Measurements from ENCODE around the gene ANKRD52.
A peak's percentile ranks its signal among the peaks of the same experiment; 100 is the strongest.

ANKRD52 gene

GRCh38 chr12:56220611-56221231 lies 37.5 kb downstream of the ANKRD52 start:
- H3K36me3 ChIP-seq (ENCODE audit: insufficient read depth, insufficient read length, low read length), result peaks cover 18% of the 10 kb centered on the region
- peak overlapping the region; percentile 87 for H3K4me3 ChIP-seq (ENCODE audit: insufficient read length, low read depth)
- TF ChIP-seq SUZ12 (IDR thresholded peaks at IDR 0.05; ENCODE audit: extremely low read depth, insufficient read depth, insufficient read length) (no peak), YY1 (IDR thresholded peaks at IDR 0.05; ENCODE audit: insufficient read depth, insufficient read length) (no peak), ZNF274 (IDR thresholded peaks at IDR 0.05; ENCODE audit: low read depth, low read length) (no peak)

GRCh38 chr12:56219840-56220239 lies 38.3 kb downstream of the ANKRD52 start:
- no peak for TF ChIP-seq YY1 (IDR thresholded peaks at IDR 0.05; ENCODE audit: insufficient read depth, insufficient read length)
- H3K9ac ChIP-seq (ENCODE audit: insufficient read length, low read depth), result no peak overlapping the region
- H3K4me1 ChIP-seq (ENCODE audit: insufficient read depth, insufficient read length), result no peaks in the 10 kb centered on the region
- no peak for DNase-seq (ENCODE audit: low read depth, low spot score)
- H3K4me3 ChIP-seq (ENCODE audit: insufficient read length, low read depth), result no peak overlapping the region
- no peaks in the 10 kb centered on the region for H3K27me3 ChIP-seq (ENCODE audit: insufficient read depth, insufficient read length)
- peaks cover 7% of the 10 kb centered on the region; the same call in 1 of the 2 replicates for H3K9me3 ChIP-seq (ENCODE audit: insufficient read depth, low read length)
- H3K36me3 ChIP-seq (ENCODE audit: insufficient read depth, insufficient read length, low read length), result peaks cover 26% of the 10 kb centered on the region

More at GRCh38 chr12:56220611-56221231, 37.5 kb downstream of the ANKRD52 start:
- Histone ChIP-seq H3K9me3 (ENCODE audit: insufficient read depth, low read length) (peaks cover 7% of the 10 kb centered on the region; the same call in 1 of the 2 replicates), H3K27me3 (ENCODE audit: insufficient read depth, insufficient read length) (no peaks in the 10 kb centered on the region), H3K9ac (ENCODE audit: insufficient read length, low read depth) (peak overlapping the region; percentile 86), H3K4me1 (ENCODE audit: insufficient read depth, insufficient read length) (no peaks in the 10 kb centered on the region)
- DNase-seq (ENCODE audit: low read depth, low spot score), result no peak

- H3K9ac ChIP-seq (ENCODE audit: insufficient read length, low read depth), result no peak overlapping the region
- H3K4me1 ChIP-seq (ENCODE audit: insufficient read depth, insufficient read length), result no peaks in the 10 kb centered on the region
- no peak overlapping the region for H3K4me3 ChIP-seq (ENCODE audit: insufficient read length, low read depth)
- no peaks in the 10 kb centered on the region for H3K9me3 ChIP-seq (ENCODE audit: insufficient read depth, low read length)
- H3K36me3 ChIP-seq (ENCODE audit: insufficient read depth, insufficient read length, low read length), result peaks cover 58% of the 10 kb centered on the region
- TF ChIP-seq ZNF274 (IDR thresholded peaks at IDR 0.05; ENCODE audit: low read depth, low read length), result no peak
- no peak for TF ChIP-seq SUZ12 (IDR thresholded peaks at IDR 0.05; ENCODE audit: extremely low read depth, insufficient read depth, insufficient read length)
- TF ChIP-seq YY1 (IDR thresholded peaks at IDR 0.05; ENCODE audit: insufficient read depth, insufficient read length), result no peak
- no peaks in the 10 kb centered on the region for H3K27me3 ChIP-seq (ENCODE audit: insufficient read depth, insufficient read length)
- DNase-seq (ENCODE audit: low read depth, low spot score), result no peak
Measured at GRCh38 chr12:56216461-56216860, 41.7 kb downstream of the ANKRD52 start.

GRCh38 chr12:56213878-56214277 lies 44.3 kb downstream of the ANKRD52 start:
- Histone ChIP-seq H3K4me3 (ENCODE audit: insufficient read length, low read depth) (no peak overlapping the region), H3K27me3 (ENCODE audit: insufficient read depth, insufficient read length) (no peaks in the 10 kb centered on the region), H3K9ac (ENCODE audit: insufficient read length, low read depth) (no peak overlapping the region), H3K4me1 (ENCODE audit: insufficient read depth, insufficient read length) (no peaks in the 10 kb centered on the region), H3K36me3 (ENCODE audit: insufficient read depth, insufficient read length, low read length) (peaks cover 71% of the 10 kb centered on the region), H3K9me3 (ENCODE audit: insufficient read depth, low read length) (no peaks in the 10 kb centered on the region)
- DNase-seq (ENCODE audit: low read depth, low spot score), result no peak
- TF ChIP-seq SUZ12 (IDR thresholded peaks at IDR 0.05; ENCODE audit: extremely low read depth, insufficient read depth, insufficient read length), result no peak

- H3K9ac ChIP-seq (ENCODE audit: insufficient read length, low read depth), result no peak overlapping the region
- no peak overlapping the region for H3K4me3 ChIP-seq (ENCODE audit: insufficient read length, low read depth)
- no peaks in the 10 kb centered on the region for H3K4me1 ChIP-seq (ENCODE audit: insufficient read depth, insufficient read length)
- H3K9me3 ChIP-seq (ENCODE audit: insufficient read depth, low read length), result no peaks in the 10 kb centered on the region
- TF ChIP-seq ZNF274 (IDR thresholded peaks at IDR 0.05; ENCODE audit: low read depth, low read length) (no peak), SUZ12 (IDR thresholded peaks at IDR 0.05; ENCODE audit: extremely low read depth, insufficient read depth, insufficient read length) (no peak), YY1 (IDR thresholded peaks at IDR 0.05; ENCODE audit: insufficient read depth, insufficient read length) (no peak)
- H3K27me3 ChIP-seq (ENCODE audit: insufficient read depth, insufficient read length), result no peaks in the 10 kb centered on the region
- no peak for DNase-seq (ENCODE audit: low read depth, low spot score)
- H3K36me3 ChIP-seq (ENCODE audit: insufficient read depth, insufficient read length, low read length), result peaks cover 74% of the 10 kb centered on the region
Measured at GRCh38 chr12:56212361-56212760, 45.8 kb downstream of the ANKRD52 start.

GRCh38 chr12:56208006-56208405 lies 50.2 kb downstream of the ANKRD52 start:
- H3K36me3 ChIP-seq (ENCODE audit: insufficient read depth, insufficient read length, low read length), result peaks cover 74% of the 10 kb centered on the region

GRCh38 chr12:56206452-56207166 lies 51.6 kb downstream of the ANKRD52 start:
- Histone ChIP-seq H3K27me3 (ENCODE audit: insufficient read depth, insufficient read length) (no peaks in the 10 kb centered on the region), H3K9me3 (ENCODE audit: insufficient read depth, low read length) (no peaks in the 10 kb centered on the region), H3K4me3 (ENCODE audit: insufficient read length, low read depth) (no peak overlapping the region), H3K36me3 (ENCODE audit: insufficient read depth, insufficient read length, low read length) (peaks cover 60% of the 10 kb centered on the region), H3K4me1 (ENCODE audit: insufficient read depth, insufficient read length) (no peaks in the 10 kb centered on the region), H3K9ac (ENCODE audit: insufficient read length, low read depth) (no peak overlapping the region)
- no peak for TF ChIP-seq SUZ12 (IDR thresholded peaks at IDR 0.05; ENCODE audit: extremely low read depth, insufficient read depth, insufficient read length)
- no peak for TF ChIP-seq ZNF274 (IDR thresholded peaks at IDR 0.05; ENCODE audit: low read depth, low read length)
- no peak for TF ChIP-seq YY1 (IDR thresholded peaks at IDR 0.05; ENCODE audit: insufficient read depth, insufficient read length)
- no peak for DNase-seq (ENCODE audit: low read depth, low spot score)

More at GRCh38 chr12:56208006-56208405, 50.2 kb downstream of the ANKRD52 start:
- no peak for TF ChIP-seq ZNF274 (IDR thresholded peaks at IDR 0.05; ENCODE audit: low read depth, low read length)
- no peak for TF ChIP-seq YY1 (IDR thresholded peaks at IDR 0.05; ENCODE audit: insufficient read depth, insufficient read length)
- TF ChIP-seq SUZ12 (IDR thresholded peaks at IDR 0.05; ENCODE audit: extremely low read depth, insufficient read depth, insufficient read length), result no peak
- H3K9me3 ChIP-seq (ENCODE audit: insufficient read depth, low read length), result no peaks in the 10 kb centered on the region
- DNase-seq (ENCODE audit: low read depth, low spot score), result no peak
- no peaks in the 10 kb centered on the region for H3K4me1 ChIP-seq (ENCODE audit: insufficient read depth, insufficient read length)
- H3K27me3 ChIP-seq (ENCODE audit: insufficient read depth, insufficient read length), result no peaks in the 10 kb centered on the region
- no peak overlapping the region for H3K4me3 ChIP-seq (ENCODE audit: insufficient read length, low read depth)
- H3K9ac ChIP-seq (ENCODE audit: insufficient read length, low read depth), result no peak overlapping the region

Measured in NT2/D1 (cell line).